Calu3 (cell line): ENCODE results near the gene SV2B. TPM values are rescaled to one million over a fixed set of nuclear protein-coding genes. Genes with fewer than 3 reads are reported as not detected.

Experiments
- BruUV-seq: library from RNA; stranded (reverse); fragments of 400-500 nt; replicated peaks from 2 replicates; lab custom pipeline; 2021; lab: Mats Ljungman, UMichigan
- CTCF ChIA-PET: fragments of 300-600 bp; sonication (Branson Sonifier 250); formaldehyde crosslinking; loops from one replicate; lab custom pipeline; 2022; ENCODE audit warnings: antibody characterized with exemption; lab: Charles Lee
- DNase-seq: peaks from one replicate; pipeline ENCODE4 v3.0.0; 2022
- H3K27ac Mint-ChIP-seq: one replicate; pipeline ENCODE4 v1.8.0; 2022; ENCODE audit warnings: mixed read lengths; ENCODE audit not compliant: unreplicated experiment
- H3K27me3 Mint-ChIP-seq: one replicate; pipeline ENCODE4 v1.8.0; 2022; ENCODE audit warnings: mixed read lengths; ENCODE audit not compliant: unreplicated experiment
- H3K36me3 Mint-ChIP-seq: one replicate; pipeline ENCODE4 v1.8.0; 2022; ENCODE audit warnings: mild to moderate bottlenecking, moderate library complexity, mixed read lengths; ENCODE audit not compliant: insufficient read depth, unreplicated experiment
- H3K4me1 Mint-ChIP-seq: one replicate; pipeline ENCODE4 v1.8.0; 2022; ENCODE audit warnings: mild to moderate bottlenecking, low read depth, mixed read lengths; ENCODE audit not compliant: unreplicated experiment
- H3K4me3 Mint-ChIP-seq: one replicate; pipeline ENCODE4 v1.8.0; 2022; ENCODE audit warnings: mild to moderate bottlenecking, low read depth, moderate library complexity, mixed read lengths; ENCODE audit not compliant: unreplicated experiment
- H3K9me3 Mint-ChIP-seq: one replicate; pipeline ENCODE4 v1.8.0; 2022; ENCODE audit warnings: low read depth, mixed read lengths; ENCODE audit not compliant: unreplicated experiment
- intact Hi-C: fragments of 100-400 bp; cut with micrococcal nuclease; formaldehyde crosslinking; loops from one replicate; pipeline ENCODE4 v1.10.0; 2022; ENCODE audit not compliant: unreplicated experiment
- total RNA-seq: library from RNA; stranded (reverse); gene quantifications from 2 replicates; pipeline ENCODE4 v1.2.3, GENCODE V29; 2022
- TF ChIP-seq, protein P1 (sequence below): fragments of 200-600 bp; IDR thresholded peaks from one replicate; pipeline ENCODE4 v1.8.0; 2022; ENCODE audit warnings: antibody characterized with exemption; ENCODE audit not compliant: unreplicated experiment

Gene SV2B
- total RNA-seq, 1 experiment from 2014 or later = 2.2 TPM

DNA sequence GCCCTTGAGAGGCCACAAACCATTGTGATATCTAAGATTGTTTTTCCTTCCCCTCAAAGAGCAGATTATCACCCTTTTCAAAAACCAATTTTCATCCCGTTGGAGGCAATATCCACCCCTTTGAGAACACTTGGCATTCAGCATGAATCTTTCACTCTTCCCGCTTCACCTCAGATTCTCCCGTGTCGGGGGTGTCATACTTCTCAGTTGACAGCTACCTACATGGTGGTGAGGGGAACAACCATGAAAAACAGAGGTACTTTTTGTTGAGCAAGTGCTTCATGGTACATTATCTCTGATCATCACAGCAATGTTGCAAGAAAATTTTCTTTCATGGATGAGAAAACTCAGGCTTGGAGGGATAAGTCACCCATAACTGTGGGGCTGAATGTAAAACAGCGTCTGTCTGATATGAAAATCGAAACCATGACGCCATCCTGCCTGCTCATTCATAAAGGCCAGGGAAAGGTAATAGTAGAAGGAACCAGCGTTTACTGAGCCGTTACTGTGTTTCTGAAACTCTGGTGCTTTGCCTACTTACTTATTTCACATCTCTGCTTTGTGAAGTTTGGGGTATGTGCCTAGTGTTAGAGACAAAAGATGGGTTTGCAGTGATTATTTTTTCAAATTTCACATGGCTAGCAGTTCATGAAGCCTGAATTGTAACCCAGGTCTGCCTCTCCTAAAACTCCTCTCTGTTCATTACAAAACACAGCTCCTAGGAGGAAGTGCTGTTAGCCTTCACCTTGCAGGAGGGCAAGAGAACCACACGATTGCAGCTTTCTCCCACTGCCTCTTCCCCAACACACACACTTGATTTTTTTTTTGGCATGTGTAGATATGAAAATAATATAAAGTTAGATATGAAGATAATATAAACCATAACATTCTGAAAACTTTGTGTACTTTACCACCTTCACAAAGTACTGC, 35.4 kb downstream of the SV2B start:
- DNase-seq = no peak
- Mint-ChIP-seq H3K4me3 (no peak overlapping the region), H3K27me3 (peaks cover 21% of the 10 kb centered on the region), H3K9me3 (no peaks in the 10 kb centered on the region), H3K4me1 (no peaks in the 10 kb centered on the region), H3K27ac (no peak overlapping the region), H3K36me3 (no peaks in the 10 kb centered on the region)
- CTCF ChIA-PET = interaction anchor here (0.7 kb wide), 1 partner anchor 148 kb away, joined by 5 read pairs; no protein-coding TSS in a partner anchor
- intact Hi-C loops = no loop called here
- BruUV-seq = no TSS peak
- TF ChIP-seq, protein P1, sequence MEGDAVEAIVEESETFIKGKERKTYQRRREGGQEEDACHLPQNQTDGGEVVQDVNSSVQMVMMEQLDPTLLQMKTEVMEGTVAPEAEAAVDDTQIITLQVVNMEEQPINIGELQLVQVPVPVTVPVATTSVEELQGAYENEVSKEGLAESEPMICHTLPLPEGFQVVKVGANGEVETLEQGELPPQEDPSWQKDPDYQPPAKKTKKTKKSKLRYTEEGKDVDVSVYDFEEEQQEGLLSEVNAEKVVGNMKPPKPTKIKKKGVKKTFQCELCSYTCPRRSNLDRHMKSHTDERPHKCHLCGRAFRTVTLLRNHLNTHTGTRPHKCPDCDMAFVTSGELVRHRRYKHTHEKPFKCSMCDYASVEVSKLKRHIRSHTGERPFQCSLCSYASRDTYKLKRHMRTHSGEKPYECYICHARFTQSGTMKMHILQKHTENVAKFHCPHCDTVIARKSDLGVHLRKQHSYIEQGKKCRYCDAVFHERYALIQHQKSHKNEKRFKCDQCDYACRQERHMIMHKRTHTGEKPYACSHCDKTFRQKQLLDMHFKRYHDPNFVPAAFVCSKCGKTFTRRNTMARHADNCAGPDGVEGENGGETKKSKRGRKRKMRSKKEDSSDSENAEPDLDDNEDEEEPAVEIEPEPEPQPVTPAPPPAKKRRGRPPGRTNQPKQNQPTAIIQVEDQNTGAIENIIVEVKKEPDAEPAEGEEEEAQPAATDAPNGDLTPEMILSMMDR = no peak

- H3K27me3 Mint-ChIP-seq = peaks cover 27% of the 10 kb centered on the region
- H3K4me3 Mint-ChIP-seq = no peak overlapping the region
- TF ChIP-seq, protein P1 = no peak
- no peaks in the 10 kb centered on the region for H3K4me1 Mint-ChIP-seq
- H3K9me3 Mint-ChIP-seq = no peaks in the 10 kb centered on the region
- H3K36me3 Mint-ChIP-seq = no peaks in the 10 kb centered on the region
- no peak for DNase-seq
- H3K27ac Mint-ChIP-seq = no peak overlapping the region
- no TSS peak for BruUV-seq
- intact Hi-C loops = no loop called here
- CTCF ChIA-PET = no interaction called here
These were observed 36.4 kb downstream of the SV2B start for GRCh38 chr15:91136386-91136923.

DNA sequence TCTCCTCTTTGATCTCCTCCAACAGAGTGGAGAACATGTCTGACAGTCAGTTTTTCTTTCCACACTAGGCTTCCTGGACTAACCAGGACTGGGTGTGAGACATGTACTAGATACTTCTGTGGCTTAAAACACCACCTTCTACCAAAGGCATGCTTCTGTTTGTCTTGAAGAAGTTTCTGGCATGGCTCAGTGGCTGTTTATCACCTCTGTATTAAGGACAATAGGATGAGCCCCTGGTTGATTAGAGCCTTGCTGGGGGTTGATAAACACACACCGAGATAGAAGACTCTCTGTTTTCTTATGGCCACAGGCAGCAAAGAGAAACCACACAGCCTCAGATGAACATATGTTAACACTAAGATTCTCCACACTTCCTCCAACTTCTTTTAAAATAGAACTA, 40.5 kb downstream of the SV2B start:
- no peaks in the 10 kb centered on the region for H3K36me3 Mint-ChIP-seq
- TF ChIP-seq, protein P1 = no peak
- H3K4me1 Mint-ChIP-seq = peaks cover 11% of the 10 kb centered on the region
- H3K27me3 Mint-ChIP-seq = peaks cover 59% of the 10 kb centered on the region
- no peaks in the 10 kb centered on the region for H3K9me3 Mint-ChIP-seq
- no peak for DNase-seq
- no TSS peak for BruUV-seq
- intact Hi-C loops = loop anchor here (5.0 kb wide), 2 partner anchors 68 to 82 kb away; no protein-coding TSS in a partner anchor
- H3K27ac Mint-ChIP-seq = no peak overlapping the region
- no peak overlapping the region for H3K4me3 Mint-ChIP-seq
- CTCF ChIA-PET = interaction anchor here (0.8 to 2.1 kb wide), 2 partner anchors 64 to 131 kb away, joined by 3 to 5 read pairs; no protein-coding TSS in a partner anchor

- CTCF ChIA-PET = interaction anchor here (2.1 kb wide), 1 partner anchor 131 kb away, joined by 5 read pairs; no protein-coding TSS in a partner anchor
- no peak overlapping the region for H3K4me3 Mint-ChIP-seq
- BruUV-seq = no TSS peak
- peaks cover 11% of the 10 kb centered on the region for H3K4me1 Mint-ChIP-seq
- no peaks in the 10 kb centered on the region for H3K36me3 Mint-ChIP-seq
- intact Hi-C loops = loop anchor here (5.0 kb wide), 2 partner anchors 69 to 81 kb away; no protein-coding TSS in a partner anchor
- no peak overlapping the region for H3K27ac Mint-ChIP-seq
- TF ChIP-seq, protein P1 = no peak
- DNase-seq = no peak
- H3K9me3 Mint-ChIP-seq = no peaks in the 10 kb centered on the region
- H3K27me3 Mint-ChIP-seq = peaks cover 64% of the 10 kb centered on the region
These were observed 41.0 kb downstream of the SV2B start for GRCh38 chr15:91141097-91141496.
